Left renal cortex interstitium (tissue), 4 donors: ENCODE measurements around the gene RAP2B. TPM values are rescaled to one million over a fixed set of nuclear protein-coding genes. Genes with fewer than 3 reads are reported as not detected.
"Not testable (repeated sequence)": the region's sequence is repeated elsewhere in the genome, so short reads cannot be mapped to it uniquely, and the experiment has no call there.

Experiments
- DNase-seq, 4 donors: peaks; one replicate each; pipeline ENCODE4 v3.0.0-alpha.2; 2013; ENCODE audit warnings: low read depth in 4 of 4, low spot score in 2 of 4, missing footprints in 1 of 4
- polyA plus RNA-seq, 4 donors: library from polyadenylated mRNA; unstranded; fragments of 120-200 nt; gene quantifications; one replicate each; pipeline ENCODE4 v1.2.1, GENCODE V29; 2013; ENCODE audit not compliant: insufficient read length in 4 of 4

The RAP2B gene
- polyA plus RNA-seq, 4 donors = 6.3 to 7.9 (median 6.9) TPM

DNA sequence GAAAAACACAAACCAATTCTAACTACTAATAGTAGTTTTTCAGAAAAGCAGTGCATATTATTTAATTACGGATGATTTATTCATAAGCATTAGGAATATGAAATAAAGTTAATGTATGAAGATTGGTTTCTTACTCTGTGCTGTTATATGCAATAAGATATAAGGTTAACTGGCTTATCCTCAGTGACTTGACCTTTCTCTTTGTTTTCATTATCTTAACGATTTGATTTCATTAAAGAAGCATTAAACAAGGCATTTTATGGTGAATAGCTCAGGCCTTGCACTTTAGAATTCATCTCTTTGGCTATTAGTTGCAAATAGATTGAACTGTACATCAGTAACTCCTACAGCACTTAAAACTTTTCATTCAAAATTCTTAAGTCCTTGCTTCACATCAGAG, 28.9 kb downstream of the RAP2B start:
- no peak for DNase-seq

DNA sequence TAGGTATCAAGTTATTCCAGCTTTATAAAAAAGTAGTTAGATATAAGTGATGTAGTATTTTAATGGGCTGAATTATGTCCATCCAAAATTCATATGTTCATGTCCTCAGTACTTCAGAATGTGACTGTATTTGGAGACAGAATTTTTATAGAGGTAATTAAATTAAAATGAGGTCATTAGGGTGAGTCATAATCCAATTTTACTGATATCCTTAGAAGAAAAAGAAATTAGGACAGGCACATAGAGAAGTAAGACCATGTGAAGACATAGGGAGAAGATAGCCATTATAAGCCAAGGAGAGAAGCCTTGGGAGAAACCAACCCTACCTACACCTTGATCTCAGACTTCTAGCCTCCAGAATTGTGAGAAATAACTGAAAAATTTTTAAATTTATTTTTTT, 30.3 kb downstream of the RAP2B start:
- DNase-seq = no peak

DNA sequence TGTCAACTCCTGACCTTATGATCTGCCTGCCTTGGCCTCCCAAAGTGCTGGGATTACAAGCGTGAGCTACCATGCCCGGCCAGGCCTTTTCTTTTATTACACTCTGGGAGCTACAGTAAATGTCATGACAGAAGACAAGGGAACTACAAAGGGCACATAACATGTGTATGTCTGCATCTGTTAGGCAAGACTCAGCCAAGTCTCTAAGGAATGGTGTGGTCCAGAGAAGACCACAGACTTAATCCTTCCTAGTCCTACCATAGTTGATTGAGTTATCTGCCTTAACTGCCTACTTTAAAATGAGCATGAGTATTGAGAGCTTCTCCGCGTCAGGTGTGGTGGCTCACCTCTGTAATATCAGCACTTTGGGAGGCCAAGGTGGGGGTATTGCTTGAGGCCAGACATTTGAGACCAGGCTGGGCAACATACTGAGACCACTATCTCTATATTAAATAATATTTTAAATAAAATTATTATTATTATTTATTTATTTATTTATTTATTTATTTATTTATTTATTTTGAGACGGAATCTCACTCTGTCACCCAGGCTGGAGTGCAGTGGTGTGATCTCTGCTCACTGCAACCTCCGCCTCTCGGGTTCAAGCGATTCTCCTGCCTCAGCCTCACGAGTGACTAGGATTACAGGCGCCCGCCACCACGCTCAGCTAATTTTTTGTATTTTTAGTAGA, 31.9 kb downstream of the RAP2B start:
- DNase-seq = not testable (repeated sequence)

DNA sequence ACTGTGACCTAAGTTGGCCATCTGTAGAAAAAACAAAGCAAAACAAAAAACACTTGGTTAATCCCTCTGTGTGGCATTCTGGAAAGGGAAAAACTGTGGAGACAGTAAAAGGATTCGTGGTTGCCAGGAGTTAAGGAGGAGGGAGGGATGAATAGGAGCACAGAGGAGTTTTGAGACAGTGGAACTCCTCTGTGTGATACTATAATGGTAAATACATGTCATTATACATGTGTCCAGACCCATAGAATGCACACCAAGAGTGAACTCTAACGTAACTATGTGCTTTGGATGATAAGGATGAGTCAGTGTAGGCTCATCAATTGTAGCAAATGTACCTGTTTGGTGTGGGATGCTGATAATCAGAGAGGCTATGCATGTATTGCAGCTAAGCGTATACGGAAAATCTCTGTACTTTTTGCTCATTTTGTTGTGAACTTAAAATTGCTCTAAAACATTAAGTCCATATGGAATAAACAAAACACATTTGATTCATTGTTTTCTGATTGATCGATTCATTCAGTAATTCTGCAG, 33.4 kb downstream of the RAP2B start:
- no peak for DNase-seq

DNA sequence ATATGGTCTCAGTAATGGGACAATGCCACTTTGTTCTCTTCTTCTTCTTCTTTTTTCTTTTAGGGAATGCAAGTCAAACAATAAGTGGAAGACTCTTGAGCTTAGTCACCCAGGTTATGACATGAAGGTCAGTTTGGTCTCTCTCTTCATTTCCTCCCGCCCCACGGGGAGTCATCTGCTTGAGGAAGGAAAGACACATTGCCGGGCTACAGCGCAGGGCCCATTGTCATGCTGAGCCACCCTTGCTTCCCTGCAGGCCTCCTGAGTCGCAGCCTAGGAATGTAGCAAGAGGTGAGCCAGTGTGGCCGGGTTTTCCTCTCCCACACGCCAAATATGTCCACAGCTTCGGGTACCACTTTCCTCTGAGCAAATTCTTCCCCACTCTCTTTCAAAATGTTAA, 47.6 kb downstream of the RAP2B start:
- no peak for DNase-seq

DNA sequence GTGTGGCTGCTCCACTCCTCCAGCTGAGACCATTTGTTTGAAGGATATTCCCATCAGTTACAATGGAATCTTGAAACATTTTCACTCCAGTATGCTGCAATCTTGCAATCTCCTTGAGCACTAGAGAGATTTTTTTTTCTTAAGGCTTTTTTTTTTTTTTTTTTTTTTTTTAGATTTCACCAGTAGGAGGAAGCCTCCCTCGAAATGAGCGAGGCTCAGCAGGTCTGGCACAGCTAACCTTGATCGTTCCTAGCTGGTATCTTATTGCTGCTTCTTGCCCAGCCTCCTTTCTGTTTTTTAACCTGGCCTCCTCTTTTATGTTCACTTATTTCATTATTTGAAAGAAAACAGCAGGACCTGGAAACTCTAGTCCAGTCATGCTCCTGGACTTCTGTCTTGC, 48.1 kb downstream of the RAP2B start:
- DNase-seq = no peak

DNA sequence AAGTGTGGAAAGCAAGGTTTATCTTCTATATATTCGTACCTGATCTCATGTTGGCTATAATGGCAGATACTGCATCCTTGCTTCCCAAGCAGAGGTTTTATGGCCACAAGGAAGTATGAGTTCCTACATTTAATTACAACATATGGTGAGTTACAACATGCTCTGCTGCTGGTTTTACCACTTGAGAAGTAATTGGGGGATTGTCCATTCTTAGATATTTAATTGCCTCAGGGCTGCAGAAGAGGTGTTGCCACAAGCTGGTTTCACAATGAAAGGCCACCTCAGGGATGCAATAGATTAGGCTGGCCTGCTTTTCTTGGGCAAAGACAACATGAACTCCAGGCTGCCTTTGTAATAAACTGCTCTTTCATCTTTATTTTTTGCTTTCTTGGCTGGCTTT, 48.6 kb downstream of the RAP2B start:
- DNase-seq = no peak

DNA sequence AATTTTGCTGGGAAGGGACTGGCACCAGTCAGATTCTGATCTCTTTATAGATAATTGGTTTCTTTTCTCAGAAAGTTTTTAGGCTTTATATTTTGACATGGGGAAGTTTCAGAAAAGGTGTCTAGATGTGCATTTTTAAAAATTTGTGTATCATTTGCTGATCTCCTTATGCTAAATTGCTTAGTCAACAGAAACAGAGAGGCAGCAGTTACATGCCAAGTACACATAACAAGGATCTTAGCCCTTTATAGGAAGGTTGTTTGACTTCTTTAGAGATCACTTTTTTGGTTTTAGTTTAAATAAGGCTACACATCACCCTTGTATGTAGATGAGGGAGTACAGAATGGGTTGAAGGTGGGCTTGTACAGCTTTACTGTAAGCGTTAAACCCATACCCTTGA, 53.5 kb downstream of the RAP2B start:
- no peak for DNase-seq

DNA sequence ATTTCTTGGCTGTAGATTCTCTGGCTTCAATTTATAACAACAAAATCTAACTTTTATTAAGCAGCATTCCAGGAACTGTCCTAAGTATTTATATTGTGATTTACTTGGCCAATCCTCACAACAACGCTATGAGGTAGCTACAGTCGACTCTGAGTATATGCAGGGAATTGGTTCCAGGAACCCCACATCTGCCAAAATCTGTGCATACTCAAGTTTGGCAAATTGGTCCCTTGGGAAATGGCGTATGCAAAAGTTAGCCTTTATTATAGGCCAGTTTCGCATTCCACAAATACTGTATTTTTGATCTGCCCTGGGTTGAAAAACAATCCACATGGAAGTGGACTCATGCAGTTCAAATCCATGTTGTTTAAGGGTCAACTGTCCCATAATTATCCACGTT, 53.9 kb downstream of the RAP2B start:
- DNase-seq = peak in 2 of 4 donors; percentile 13 to 29

DNA sequence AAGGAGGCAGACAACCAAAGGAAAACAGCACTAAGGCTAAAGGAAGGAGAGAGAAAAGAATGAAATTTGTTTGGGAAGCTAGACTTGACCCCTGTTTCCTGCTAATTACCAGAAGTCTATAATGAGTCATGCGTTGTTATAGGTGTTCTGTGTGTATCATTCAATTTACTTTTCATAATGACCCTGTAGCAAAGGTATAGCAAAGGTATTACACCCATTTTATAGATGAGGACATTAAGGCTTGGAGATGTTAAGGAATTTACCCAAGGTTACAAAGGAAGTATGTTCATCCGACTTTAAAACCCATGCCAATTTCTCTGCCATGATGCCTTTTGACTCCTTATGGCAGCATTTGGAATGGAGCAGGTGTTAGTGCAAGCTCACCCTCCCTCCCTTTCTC, 54.9 kb downstream of the RAP2B start:
- DNase-seq = no peak

DNA sequence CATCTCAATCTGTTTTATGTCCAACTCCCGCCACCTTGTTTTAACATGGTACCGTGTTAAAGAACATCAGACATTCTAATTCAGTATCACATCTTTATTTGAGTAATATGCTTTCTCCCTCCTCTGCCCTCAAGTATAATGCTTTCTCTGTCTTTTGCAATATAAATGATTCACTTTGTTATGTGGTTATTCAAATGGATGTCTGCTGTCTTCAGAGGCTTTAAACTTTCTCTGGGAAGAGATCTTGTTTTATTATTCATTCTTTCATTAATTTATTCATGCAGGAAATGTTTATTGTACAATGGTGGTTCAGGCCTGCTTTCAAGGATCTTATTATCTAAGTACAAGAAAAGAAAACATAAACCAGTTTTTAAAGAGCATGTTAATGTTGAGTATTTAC, 57.1 kb downstream of the RAP2B start:
- DNase-seq = no peak
